Loucy (cell line): ENCODE measurements around the gene TSHZ2.

Experiments
- H2AFZ ChIP-seq: fragments of 200-600 bp; sonication (generic); 2 replicates; pipeline ENCODE4 v1.6.0; 2016; ENCODE audit warnings: antibody characterized with exemption, mild to moderate bottlenecking, low read length, moderate library complexity
- H3F3A ChIP-seq: fragments of 200-600 bp; 2 replicates; pipeline ENCODE4 v1.6.0; 2016; ENCODE audit warnings: antibody characterized with exemption, low read depth, mild to moderate bottlenecking
- H3K27me3 ChIP-seq: fragments of 200-600 bp; sonication (generic); 2 replicates; pipeline ENCODE4 v1.6.1; 2014; ENCODE audit warnings: low read length, mild to moderate bottlenecking; ENCODE audit not compliant: insufficient read depth, poor library complexity, severe bottlenecking
- H3K36me3 ChIP-seq: fragments of 200-600 bp; sonication (generic); 2 replicates; pipeline ENCODE4 v1.6.1; 2016; ENCODE audit warnings: low read length; ENCODE audit not compliant: insufficient read depth
- H3K4me1 ChIP-seq: fragments of 200-600 bp; sonication (generic); 2 replicates; pipeline ENCODE4 v1.5.1; 2014; ENCODE audit warnings: low read length, mild to moderate bottlenecking; ENCODE audit not compliant: insufficient read depth, poor library complexity, severe bottlenecking
- H3K4me2 ChIP-seq: fragments of 200-600 bp; sonication (generic); 2 replicates; pipeline ENCODE4 v1.6.0; 2014; ENCODE audit warnings: antibody characterized with exemption, low read length, low read depth, mild to moderate bottlenecking; ENCODE audit not compliant: poor library complexity, severe bottlenecking
- H3K4me3 ChIP-seq: fragments of 200-600 bp; sonication (generic); 2 replicates; pipeline ENCODE4 v1.5.1; 2014; ENCODE audit warnings: low read length, mild to moderate bottlenecking, mixed read lengths; ENCODE audit not compliant: poor library complexity, severe bottlenecking
- H3K79me2 ChIP-seq: fragments of 200-600 bp; sonication (generic); 2 replicates; pipeline ENCODE4 v1.6.1; 2014; ENCODE audit warnings: low read length; ENCODE audit not compliant: insufficient read depth
- H3K9ac ChIP-seq: fragments of 200-600 bp; sonication (generic); 2 replicates; pipeline ENCODE4 v1.6.0; 2014; ENCODE audit warnings: mild to moderate bottlenecking, low read depth, low read length, moderate library complexity; ENCODE audit not compliant: poor library complexity, severe bottlenecking
- H3K9me2 ChIP-seq: fragments of 200-600 bp; sonication (generic); replicated peaks from 2 replicates; pipeline ENCODE4 v1.6.1; 2016; ENCODE audit warnings: low read depth, low read length, mixed read lengths
- H3K9me3 ChIP-seq: fragments of 200-600 bp; sonication (generic); 2 replicates; pipeline ENCODE4 v1.6.1; 2014; ENCODE audit warnings: mild to moderate bottlenecking, antibody characterized with exemption, low read length, low read depth; ENCODE audit not compliant: insufficient read depth
- H4K20me1 ChIP-seq: fragments of 200-600 bp; sonication (generic); 2 replicates; pipeline ENCODE4 v1.6.0; 2014; ENCODE audit warnings: antibody characterized with exemption, low read length, mild to moderate bottlenecking; ENCODE audit not compliant: insufficient read depth, poor library complexity, severe bottlenecking
- EZH2phosphoT487 ChIP-seq: fragments of 200-600 bp; IDR thresholded peaks from 2 replicates; pipeline ENCODE4 v1.6.1; 2018; ENCODE audit warnings: antibody characterized with exemption, mild to moderate bottlenecking, moderate library complexity, borderline replicate concordance
- TF ChIP-seq, protein P1 (sequence below): fragments of 200-600 bp; sonication (generic); conservative IDR thresholded peaks from 2 replicates; pipeline ENCODE4 v1.5.1; 2014; ENCODE audit warnings: mild to moderate bottlenecking, antibody characterized with exemption, low read length

Gene TSHZ2

DNA sequence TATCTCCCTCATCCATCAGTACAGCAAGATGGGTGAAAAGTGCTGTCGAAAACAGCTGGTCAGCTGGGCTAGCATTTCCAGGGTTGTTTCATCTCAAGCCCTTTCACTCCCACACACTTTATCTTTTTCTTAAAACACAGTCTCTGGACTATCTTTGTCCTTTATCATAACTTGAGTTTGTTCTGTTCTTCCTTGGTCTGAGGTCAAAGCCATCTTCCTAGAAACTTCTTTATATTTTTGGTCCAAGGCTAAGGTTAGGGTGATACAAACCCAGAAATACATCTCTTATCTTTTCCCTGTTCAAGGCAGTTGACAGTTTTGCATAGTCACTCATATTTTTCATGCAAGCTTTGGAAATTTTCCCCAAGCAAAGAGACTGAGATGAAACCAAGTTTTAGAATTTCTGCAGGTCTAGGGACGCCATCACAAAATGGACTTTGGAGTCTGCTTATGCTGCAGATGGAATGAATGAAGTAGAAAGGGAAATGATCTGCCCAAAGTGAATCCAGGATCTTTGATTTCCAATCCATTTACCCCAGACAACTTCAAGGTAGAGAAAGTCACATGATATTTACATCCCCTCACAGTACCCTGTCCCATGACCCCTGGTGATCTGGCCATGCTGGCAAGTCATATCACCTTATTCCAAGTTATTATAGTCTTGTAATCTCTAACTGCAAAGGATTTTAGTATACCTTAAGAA is 324.4 kb downstream of the TSHZ2 start:
- H3K27me3 ChIP-seq: no peaks in the 10 kb centered on the region
- no peak overlapping the region for H3K9ac ChIP-seq
- H3K4me2 ChIP-seq: no peak overlapping the region
- no peak overlapping the region for H3K4me3 ChIP-seq
- H3K36me3 ChIP-seq: no peaks in the 10 kb centered on the region
- H2AFZ ChIP-seq: no peak overlapping the region
- H3K9me2 ChIP-seq: no peaks in the 10 kb centered on the region
- H3F3A ChIP-seq: no peaks in the 10 kb centered on the region
- no peaks in the 10 kb centered on the region for H3K4me1 ChIP-seq
- H4K20me1 ChIP-seq: no peaks in the 10 kb centered on the region
- TF ChIP-seq, protein P1, sequence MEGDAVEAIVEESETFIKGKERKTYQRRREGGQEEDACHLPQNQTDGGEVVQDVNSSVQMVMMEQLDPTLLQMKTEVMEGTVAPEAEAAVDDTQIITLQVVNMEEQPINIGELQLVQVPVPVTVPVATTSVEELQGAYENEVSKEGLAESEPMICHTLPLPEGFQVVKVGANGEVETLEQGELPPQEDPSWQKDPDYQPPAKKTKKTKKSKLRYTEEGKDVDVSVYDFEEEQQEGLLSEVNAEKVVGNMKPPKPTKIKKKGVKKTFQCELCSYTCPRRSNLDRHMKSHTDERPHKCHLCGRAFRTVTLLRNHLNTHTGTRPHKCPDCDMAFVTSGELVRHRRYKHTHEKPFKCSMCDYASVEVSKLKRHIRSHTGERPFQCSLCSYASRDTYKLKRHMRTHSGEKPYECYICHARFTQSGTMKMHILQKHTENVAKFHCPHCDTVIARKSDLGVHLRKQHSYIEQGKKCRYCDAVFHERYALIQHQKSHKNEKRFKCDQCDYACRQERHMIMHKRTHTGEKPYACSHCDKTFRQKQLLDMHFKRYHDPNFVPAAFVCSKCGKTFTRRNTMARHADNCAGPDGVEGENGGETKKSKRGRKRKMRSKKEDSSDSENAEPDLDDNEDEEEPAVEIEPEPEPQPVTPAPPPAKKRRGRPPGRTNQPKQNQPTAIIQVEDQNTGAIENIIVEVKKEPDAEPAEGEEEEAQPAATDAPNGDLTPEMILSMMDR: no peak
- no peak for TF ChIP-seq EZH2phosphoT487
- H3K79me2 ChIP-seq: no peaks in the 10 kb centered on the region
- no peaks in the 10 kb centered on the region for H3K9me3 ChIP-seq

DNA sequence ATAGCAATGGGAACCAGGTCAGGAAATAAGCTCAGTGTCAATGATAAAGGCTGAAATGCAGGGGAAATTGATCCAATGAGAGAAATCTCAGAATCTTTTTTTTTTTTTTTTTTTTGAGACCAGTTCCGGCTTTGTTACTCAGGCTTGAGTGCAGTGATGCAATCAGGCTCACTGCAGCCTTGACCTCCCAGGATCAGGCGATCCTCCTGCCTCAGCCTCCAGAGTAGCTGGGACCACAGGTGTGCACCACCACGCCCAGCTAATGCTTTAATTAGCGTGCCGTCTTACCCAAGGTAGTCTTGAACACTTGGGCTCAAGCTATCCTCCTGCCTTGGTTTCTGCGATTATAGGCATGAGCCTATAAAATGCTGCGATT is 325.0 kb downstream of the TSHZ2 start:
- H3K9me3 ChIP-seq: no peaks in the 10 kb centered on the region
- no peak overlapping the region for H2AFZ ChIP-seq
- H3K9ac ChIP-seq: no peak overlapping the region
- no peaks in the 10 kb centered on the region for H3K36me3 ChIP-seq
- H3K79me2 ChIP-seq: no peaks in the 10 kb centered on the region
- no peak overlapping the region for H3K4me3 ChIP-seq
- H3K9me2 ChIP-seq: no peaks in the 10 kb centered on the region
- no peaks in the 10 kb centered on the region for H3F3A ChIP-seq
- no peak overlapping the region for H3K4me2 ChIP-seq
- no peaks in the 10 kb centered on the region for H3K4me1 ChIP-seq
- H3K27me3 ChIP-seq: no peaks in the 10 kb centered on the region
- TF ChIP-seq, protein P1: no peak
- TF ChIP-seq EZH2phosphoT487: no peak
- H4K20me1 ChIP-seq: no peaks in the 10 kb centered on the region

DNA sequence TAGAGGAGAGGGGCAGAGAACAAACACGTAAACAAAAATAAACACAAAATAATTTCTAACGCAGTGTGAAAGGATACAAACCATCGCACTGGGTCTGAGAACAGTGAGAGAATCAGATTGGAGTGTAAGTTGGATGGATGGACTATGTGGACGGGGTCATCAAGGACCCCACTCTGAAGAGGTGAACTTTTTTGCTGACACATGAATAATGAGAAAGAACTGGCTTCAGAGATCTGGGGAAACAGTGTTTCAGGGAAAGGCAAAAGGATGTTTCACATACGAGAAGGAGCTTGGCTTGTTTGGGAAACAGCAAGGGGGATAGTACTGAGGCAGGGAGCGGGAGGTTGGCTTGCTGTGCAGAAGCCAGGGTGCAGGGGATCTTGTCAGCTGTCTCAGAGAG is 326.1 kb downstream of the TSHZ2 start:
- Histone ChIP-seq H4K20me1 (no peaks in the 10 kb centered on the region), H3K9me3 (no peaks in the 10 kb centered on the region), H3K36me3 (no peaks in the 10 kb centered on the region), H3K27me3 (no peaks in the 10 kb centered on the region), H2AFZ (no peak overlapping the region), H3K79me2 (no peaks in the 10 kb centered on the region), H3K4me1 (no peaks in the 10 kb centered on the region), H3K4me3 (no peak overlapping the region), H3K4me2 (no peak overlapping the region), H3F3A (no peaks in the 10 kb centered on the region), H3K9ac (no peak overlapping the region), H3K9me2 (no peaks in the 10 kb centered on the region)
- TF ChIP-seq, protein P1: no peak
- TF ChIP-seq EZH2phosphoT487: no peak
